ENCODE results near the gene GOLT1A.

- TF ChIP-seq CTCF (IDR thresholded peaks at IDR 0.05; ENCODE audit: low read depth, low read length, missing input control) (no peak), MAX (IDR thresholded peaks at IDR 0.05) (no peak), EGR1 (IDR thresholded peaks at IDR 0.05; ENCODE audit: low read depth in 2 of 2) (no peak)
Measured at GRCh38 chr1:204216236-204216635, 2.4 kb upstream of the GOLT1A start.
